ENCODE data around the gene CDK14. TPM values are rescaled to one million over a fixed set of nuclear protein-coding genes. Genes with fewer than 3 reads are reported as not detected.

Gene CDK14
- total and polyA plus RNA-seq, 2 of the 8 experiments (the other 6 are each of a cell fraction or from before 2014, with no cell fraction given) = 5.5 to 47.3 TPM

GRCh38 chr7:91029688-91030087 lies 433.6 kb downstream of the CDK14 start:
- Histone ChIP-seq H3K23ac (ENCODE audit: insufficient read length) (no peak overlapping the region), H3K14ac (ENCODE audit: insufficient read length) (no peak overlapping the region), H4K5ac (ENCODE audit: insufficient read length, low read depth, low read length) (no peak overlapping the region), H3K27me3 (replicated peaks in 1 of 4; ENCODE audit: control insufficient read depth in 3 of 4, extremely low read depth in 1 of 4, insufficient read depth in 3 of 4, low read length in 3 of 4) (no peaks in the 10 kb centered on the region), H2AFZ (ENCODE audit: low read length) (no peak overlapping the region), H3K4me2 (ENCODE audit: insufficient read depth in 1 of 2, low read depth in 2 of 2, low read length in 2 of 2) (no peak overlapping the region), H3K56ac (replicated peaks; ENCODE audit: insufficient read length, low read depth, low read length) (no peak overlapping the region), H3K9ac (replicated peaks in 1 of 4; ENCODE audit: extremely low read depth in 1 of 4, low read depth in 3 of 4, low read length in 3 of 4) (no peak overlapping the region), H3K36me3 (ENCODE audit: control insufficient read depth in 2 of 4, insufficient read depth in 4 of 4, low read length in 3 of 4) (no peaks in the 10 kb centered on the region), H3K18ac (ENCODE audit: extremely low read depth, low read length) (no peak overlapping the region), H4K91ac (replicated peaks; ENCODE audit: insufficient read length, low read length) (no peak overlapping the region), H3K4me1 (replicated peaks in 1 of 4; ENCODE audit: control insufficient read depth in 3 of 4, insufficient read depth in 4 of 4, low read length in 3 of 4) (peaks cover 8 to 18% (median 14%) of the 10 kb centered on the region in 4 experiments; a peak in 5 of 7 replicates), H2BK15ac (ENCODE audit: low read length) (no peak overlapping the region), H2BK5ac (ENCODE audit: low read depth, low read length) (no peak overlapping the region), H3K79me2 (ENCODE audit: control insufficient read depth in 1 of 2, insufficient read depth in 2 of 2, low read length in 2 of 2) (no peaks in the 10 kb centered on the region), H3K23me2 (ENCODE audit: low read depth, low read length) (no peaks in the 10 kb centered on the region), H2BK12ac (ENCODE audit: low read depth, low read length) (no peak overlapping the region), H4K20me1 (replicated peaks in 1 of 2; ENCODE audit: control insufficient read depth in 1 of 2, insufficient read depth in 2 of 2, low read length in 2 of 2) (no peaks in the 10 kb centered on the region), H3K4ac (replicated peaks; ENCODE audit: insufficient read length, low read depth, low read length) (no peak overlapping the region), H2BK20ac (ENCODE audit: low read length) (no peak overlapping the region), H3K27ac (ENCODE audit: low read depth, low read length) (no peak overlapping the region), H2BK120ac (replicated peaks; ENCODE audit: low read depth, low read length) (no peak overlapping the region), H3K9me3 (ENCODE audit: insufficient read depth in 2 of 2, low read depth in 1 of 2, low read length in 1 of 2) (peaks cover 0 to 2% of the 10 kb centered on the region in 2 experiments; a peak in 1 of 4 replicates), H3K4me3 (ENCODE audit: extremely low read depth in 1 of 4, insufficient read depth in 2 of 4, low read depth in 3 of 4, low read length in 4 of 4) (no peak overlapping the region), H4K8ac (ENCODE audit: extremely low read depth, insufficient read depth, low read length) (no peak overlapping the region), H3K79me1 (ENCODE audit: low read depth, low read length) (peaks cover 2% of the 10 kb centered on the region; the same call in 1 of the 2 replicates), H2AK5ac (ENCODE audit: low read depth, low read length) (no peak overlapping the region)
- FAIRE-seq (no peak), DNase-seq (ENCODE audit: low read depth in 1 of 2, low spot score in 2 of 2) (no peak)
- CTCF ChIA-PET (ENCODE audit: partially characterized antibody) = interaction anchor here (0.6 to 1.0 kb wide), 2 partner anchors 123 to 432 kb away, joined by 3 read pairs; no protein-coding TSS in a partner anchor
- POLR2A ChIA-PET (ENCODE audit: partially characterized antibody) = no interaction called here
- TF ChIP-seq SIN3A (conservative IDR thresholded peaks at IDR 0.05 in 1 of 2, IDR thresholded peaks at IDR 0.05 in 1 of 2; ENCODE audit: low read depth in 1 of 2, low read length in 2 of 2) (no peak), TEAD4 (IDR thresholded peaks at IDR 0.05; ENCODE audit: low read depth, low read length) (no peak), E2F6 (IDR thresholded peaks at IDR 0.05) (no peak), KDM4A (IDR thresholded peaks at IDR 0.05; ENCODE audit: low read depth, low read length, severe bottlenecking) (no peak), RNF2 (IDR thresholded peaks at IDR 0.05; ENCODE audit: borderline replicate concordance, low read depth, low read length, missing control alignments, poor library complexity, severe bottlenecking) (no peak)
